GM19467 (cell line): ENCODE data around the gene DCTPP1.
A peak's percentile ranks its signal among the peaks of the same experiment; 100 is the strongest.

Source experiments
- ATAC-seq: cut with Tn5 transposase; IDR thresholded peaks from one replicate; pipeline ENCODE4 v1.9.1; 2021; ENCODE audit warnings: mild to moderate bottlenecking, moderate library complexity; ENCODE audit not compliant: unreplicated experiment

DCTPP1 gene

DNA sequence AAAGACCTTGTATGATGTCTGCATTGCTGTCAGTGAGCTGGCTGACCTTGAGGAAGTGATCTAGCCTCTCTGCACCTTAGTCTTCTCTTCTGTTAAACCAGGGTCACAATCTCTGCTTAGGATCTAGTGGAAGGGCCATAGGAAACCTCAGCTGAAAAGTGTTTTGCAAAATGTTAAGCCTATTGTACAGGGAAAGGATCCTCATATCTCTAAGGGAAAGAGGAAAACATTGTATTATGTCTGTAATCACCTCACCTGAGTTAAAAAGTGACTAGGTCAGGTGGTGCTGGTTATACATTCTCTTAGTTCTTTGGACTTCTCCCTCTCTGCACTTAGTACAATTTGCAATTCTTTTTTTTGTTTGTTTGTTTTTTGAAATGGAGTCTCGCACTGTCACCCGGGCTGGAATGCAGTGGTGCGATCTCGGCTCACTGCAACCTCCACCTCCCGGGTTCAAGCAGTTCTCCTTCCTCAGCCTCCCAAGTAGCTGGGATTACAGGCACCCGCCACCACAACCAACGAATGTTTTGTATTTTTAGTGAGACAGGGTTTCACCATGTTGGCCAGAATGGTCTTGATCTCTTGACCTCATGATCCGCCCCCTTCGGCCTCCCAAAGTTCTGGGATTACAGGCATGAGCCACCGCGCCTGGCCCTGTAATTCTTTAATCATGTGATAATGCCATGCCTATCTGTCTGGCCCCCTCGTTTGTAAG lies 17.8 kb upstream of the DCTPP1 start:
- no peak for ATAC-seq

- no peak for ATAC-seq
These were observed 16.4 kb upstream of the DCTPP1 start for GRCh38 chr16:30446203-30446595.

- peak; percentile 67 for ATAC-seq
These were observed 15.8 kb upstream of the DCTPP1 start, which contains the start of gene SEPHS2 for GRCh38 chr16:30445408-30446202. SEPHS2 (minus strand) TSS chr16:30445874; CDS start chr16:30445727, 147 bp downstream.

DNA sequence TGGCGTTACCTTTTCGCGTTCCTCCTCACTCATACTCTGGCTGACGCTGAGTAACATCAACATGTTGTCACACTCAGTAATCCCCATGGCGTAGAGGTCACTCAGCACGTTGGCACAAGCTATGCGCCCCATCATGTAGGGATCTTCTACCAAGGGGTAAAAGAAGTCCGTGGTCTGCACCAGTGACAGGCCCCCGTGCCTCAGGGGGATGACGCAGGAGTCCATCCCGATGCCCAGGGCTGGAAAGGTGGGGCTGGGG lies 15.2 kb upstream of the DCTPP1 start:
- no peak for ATAC-seq

DNA sequence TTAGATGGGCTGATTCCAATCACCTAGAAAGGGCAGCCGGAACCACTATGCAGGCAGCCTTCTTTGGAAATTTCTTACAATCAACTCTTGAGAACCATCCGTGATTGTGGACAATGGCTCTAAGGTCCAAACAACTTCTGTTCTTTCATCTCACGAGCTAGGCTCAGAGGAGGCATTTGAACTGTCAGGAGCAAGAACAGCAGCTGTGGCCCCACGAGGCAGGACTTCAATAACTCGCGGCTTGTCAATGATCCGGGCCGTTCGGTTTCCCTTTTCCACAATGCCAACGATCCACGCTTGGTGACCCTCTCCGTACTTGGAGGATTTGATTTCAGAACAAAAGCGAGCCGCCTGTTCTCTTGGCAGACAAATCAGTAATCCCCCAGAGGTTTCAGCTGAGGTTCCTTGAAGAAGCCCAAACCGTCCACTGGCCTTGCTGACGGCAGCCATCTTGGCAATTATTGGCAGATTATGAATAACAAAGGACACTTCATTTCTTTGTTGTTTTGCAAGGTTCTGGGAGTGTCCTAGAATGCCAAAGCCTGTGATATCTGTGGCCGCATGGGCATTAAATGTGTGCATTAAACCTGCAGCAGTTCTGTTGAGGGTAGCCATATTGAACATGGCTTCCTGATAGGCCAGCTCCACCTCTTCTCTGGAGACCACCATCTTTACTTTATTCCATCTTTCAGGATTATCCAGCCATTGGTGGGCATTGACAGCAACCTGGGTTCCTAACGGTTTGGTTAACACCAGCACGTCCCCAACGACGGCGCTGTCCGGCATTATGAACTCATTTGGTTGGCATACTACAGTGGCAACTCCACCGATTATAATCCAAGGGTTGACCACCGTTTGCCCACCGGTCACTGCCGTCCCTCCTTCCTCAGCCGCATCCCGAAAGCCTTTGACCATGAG lies 14.7 kb upstream of the DCTPP1 start:
- no peak for ATAC-seq

- no peak for ATAC-seq
These were observed 13.8 kb upstream of the DCTPP1 start for GRCh38 chr16:30443631-30444030.

- no peak for ATAC-seq
These were observed 10.0 kb upstream of the DCTPP1 start for GRCh38 chr16:30439720-30440348.

DNA sequence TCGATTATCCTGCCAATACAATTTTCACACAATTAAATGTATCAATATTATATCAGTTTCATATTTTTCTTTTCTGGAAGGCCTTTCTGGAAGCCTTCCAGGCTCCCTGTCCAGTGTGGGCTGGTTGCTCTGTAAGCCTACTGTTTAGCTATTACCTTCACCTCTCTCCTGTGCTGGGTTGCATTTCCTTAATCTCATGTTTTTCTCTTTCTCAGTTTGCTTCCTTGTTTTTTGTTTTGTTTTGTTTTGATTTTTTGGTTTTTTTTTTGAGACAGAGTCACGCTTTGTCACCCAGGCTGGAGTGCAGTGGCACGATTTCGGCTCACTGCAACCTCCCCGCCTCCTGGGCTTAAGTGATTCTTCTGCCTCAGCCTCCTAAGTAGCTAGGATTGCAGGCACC lies 9.0 kb upstream of the DCTPP1 start:
- no peak for ATAC-seq

GRCh38 chr16:30437511-30438046 lies 7.7 kb upstream of the DCTPP1 start:
- no peak for ATAC-seq

GRCh38 chr16:30434852-30435251 lies 5.0 kb upstream of the DCTPP1 start:
- ATAC-seq: no peak

GRCh38 chr16:30430428-30430970 lies 669 bp upstream of the DCTPP1 start:
- peak; percentile 5 for ATAC-seq

GRCh38 chr16:30429418-30429677 lies 482 bp downstream of the DCTPP1 start:
- ATAC-seq: no peak

DNA sequence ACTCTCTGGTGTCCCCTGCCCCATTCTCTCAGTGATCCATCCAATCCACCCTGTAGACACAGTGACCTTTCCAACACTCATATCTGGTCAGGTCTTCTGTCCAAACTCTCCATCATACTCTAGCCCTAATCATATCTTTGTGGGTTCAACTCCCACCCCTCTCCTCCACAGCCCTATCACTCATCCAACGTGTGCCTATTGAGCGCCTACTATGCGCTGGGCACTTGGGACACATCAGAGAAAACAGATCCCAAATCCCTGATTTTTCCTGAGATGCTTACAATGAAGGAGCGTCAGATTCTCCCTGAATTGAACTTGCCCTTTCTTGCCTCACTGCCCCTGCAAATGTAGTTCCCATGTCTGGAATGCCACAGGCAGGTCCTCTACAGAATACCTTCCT lies 1.8 kb downstream of the DCTPP1 start:
- no peak for ATAC-seq

DNA sequence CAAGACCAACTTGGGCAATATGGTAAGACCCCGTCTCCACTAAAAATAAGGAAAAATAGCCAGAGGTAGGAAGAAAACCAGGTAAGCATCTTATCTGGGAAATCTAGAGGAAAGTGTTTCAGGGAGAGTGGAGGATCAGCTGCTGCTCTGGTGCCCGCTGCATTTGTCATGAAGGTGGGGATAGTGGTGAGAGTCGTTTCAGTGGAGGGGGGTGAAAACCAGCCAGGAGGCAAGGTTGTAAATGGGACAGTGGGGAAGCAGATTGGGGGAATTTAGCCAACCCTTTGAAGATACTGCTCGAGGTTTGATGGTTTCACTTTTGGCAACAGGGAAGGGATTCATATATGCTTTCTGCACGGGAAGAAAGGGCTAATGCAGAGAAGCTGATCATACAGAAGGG lies 8.8 kb downstream of the DCTPP1 start:
- ATAC-seq: no peak

- ATAC-seq: no peak
These were observed 11.3 kb downstream of the DCTPP1 start for GRCh38 chr16:30418350-30419181.

- ATAC-seq: peak; percentile 79
These were observed 12.1 kb downstream of the DCTPP1 start for GRCh38 chr16:30417529-30418349.

DNA sequence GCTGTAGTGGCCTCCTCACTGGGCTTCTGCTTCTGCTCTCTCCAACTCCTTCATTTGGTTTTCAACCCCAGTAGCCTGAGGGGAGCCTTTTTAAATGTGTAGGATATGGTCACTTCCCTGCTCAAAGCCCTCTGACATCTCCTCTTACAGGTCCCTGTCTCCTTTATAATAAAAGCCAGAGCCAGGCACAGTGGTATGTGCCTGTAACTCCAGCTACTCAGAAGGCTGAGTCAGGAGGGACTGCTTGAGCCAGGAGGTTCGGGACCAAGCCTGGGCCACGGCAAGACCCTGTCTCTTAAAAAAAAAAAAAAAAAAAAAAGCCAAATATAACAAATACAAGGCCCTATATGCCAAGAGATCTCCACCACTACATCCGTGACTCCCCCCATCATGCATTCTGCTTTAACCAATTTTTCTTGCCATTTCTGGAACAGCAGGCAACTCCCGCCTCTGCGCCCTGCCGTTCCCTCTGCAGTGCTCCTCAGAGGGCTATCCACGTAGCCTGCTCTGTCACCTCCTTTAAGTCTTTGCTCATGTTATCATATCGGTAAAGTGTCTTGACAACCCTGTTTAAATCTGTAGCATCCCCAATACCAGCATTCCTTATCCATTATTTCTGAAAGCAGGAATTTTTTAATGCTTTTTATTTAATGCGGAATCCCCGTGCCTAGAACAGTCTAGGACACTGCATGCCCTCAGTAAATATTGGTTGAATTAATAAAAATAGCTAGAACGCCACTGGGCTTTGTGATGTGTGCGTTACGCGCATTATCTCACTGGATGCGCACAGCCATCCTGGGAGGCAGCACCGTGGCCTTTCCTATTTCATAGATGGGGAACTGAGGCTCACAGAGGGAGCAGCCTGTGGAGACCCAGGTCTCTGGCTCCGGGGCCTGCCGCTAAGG lies 13.0 kb downstream of the DCTPP1 start:
- no peak for ATAC-seq

DNA sequence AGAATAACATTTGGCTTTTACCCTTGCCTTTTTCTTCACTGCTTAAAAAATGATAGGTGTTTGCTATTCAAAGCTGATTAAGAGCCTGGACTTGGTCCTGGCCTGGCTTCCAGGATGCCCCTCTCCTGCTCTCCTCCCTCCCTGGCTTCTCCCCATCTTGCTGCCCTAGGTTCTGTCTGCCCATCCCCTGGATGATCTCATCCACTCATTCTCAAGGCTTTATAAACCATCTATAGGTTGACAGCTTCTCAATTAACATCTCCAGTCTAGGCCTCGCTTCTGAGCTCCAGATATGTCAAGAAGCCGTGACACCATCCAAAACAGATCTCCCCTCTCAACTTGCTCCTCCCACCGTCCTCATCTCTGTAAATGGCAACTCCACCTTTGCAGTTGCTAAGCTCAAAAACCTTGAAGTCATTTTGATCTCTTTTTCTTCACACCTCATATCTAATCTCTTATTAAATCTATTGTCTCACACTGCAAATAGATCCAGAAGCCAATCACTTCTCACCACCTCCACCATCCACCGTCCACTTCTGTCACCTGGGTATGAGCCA lies 13.7 kb downstream of the DCTPP1 start:
- ATAC-seq: no peak
